GM19372 (cell line): ENCODE measurements around the gene NRIP2.

Source experiments
- ATAC-seq: cut with Tn5 transposase; IDR thresholded peaks from one replicate; pipeline ENCODE4 v1.9.1; 2021; ENCODE audit warnings: mild to moderate bottlenecking, low read depth, moderate library complexity; ENCODE audit not compliant: unreplicated experiment

NRIP2 gene

DNA sequence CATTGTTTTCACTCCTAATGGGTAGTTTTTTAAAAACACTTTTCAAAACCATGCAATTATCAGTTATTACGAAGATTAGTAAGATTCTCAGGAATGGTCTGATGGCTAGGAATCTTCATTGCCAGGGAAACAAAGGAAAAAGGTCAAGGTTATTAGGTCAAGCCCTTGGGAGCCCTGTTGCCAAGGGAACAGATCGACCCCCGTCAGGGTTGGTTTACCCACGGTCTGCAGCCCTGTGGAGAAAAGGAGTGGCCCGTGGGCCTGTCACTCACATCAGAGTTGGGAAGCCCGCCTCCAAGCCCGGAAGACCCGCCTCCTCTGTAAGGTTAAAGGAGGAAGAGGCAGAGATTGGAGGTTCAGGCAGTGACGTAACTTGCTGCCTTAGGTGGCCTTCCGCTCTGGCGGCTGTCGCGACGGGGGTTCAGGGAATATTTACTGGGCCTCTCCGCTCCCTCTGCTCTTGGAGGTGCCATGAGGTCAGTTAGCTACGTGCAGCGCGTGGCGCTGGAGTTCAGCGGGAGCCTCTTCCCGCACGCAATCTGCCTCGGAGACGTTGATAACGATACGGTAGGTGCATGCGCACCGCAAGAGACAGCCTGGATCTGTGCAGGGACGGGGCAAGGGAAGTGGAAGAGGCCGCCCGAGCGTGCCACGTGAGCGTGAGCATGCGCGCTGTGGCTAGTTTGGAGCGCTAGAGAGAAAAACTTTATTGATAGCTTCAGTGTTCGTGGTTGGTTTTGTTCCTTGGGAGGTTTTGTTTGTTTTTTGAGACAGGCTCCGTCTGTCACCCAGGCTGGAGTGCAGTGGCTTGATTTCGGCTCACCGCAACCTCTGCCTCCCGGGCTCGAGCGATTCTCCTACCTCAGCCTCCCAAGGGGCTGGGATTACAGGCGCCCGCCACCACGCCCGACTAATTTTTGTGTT is 22.3 kb downstream of the NRIP2 start, which contains the start of gene ITFG2:
ITFG2 (plus strand) TSS at position 379 of the 924 bp plus-strand sequence; CDS start at position 472, 93 bp downstream.
- ATAC-seq = peak; percentile 88

DNA sequence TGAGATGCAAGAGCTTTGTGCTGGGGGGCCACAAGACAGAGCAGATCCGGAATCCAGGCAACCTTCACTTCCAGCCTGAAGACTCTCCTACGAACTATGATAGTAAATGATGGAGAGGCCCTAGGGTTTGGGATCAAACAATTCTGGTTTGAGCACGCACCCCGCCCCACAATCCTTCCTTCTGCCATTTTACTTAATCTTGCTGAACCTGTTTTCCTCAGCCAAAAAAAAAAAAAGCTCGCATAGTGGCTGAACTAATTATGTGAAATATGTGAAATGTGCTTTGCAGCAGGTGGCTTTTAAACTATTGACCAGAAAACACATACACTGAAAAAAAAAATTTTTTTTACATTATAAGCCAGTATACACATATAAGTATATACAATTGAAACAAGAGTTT is 23.0 kb downstream of the NRIP2 start:
- ATAC-seq = no peak

DNA sequence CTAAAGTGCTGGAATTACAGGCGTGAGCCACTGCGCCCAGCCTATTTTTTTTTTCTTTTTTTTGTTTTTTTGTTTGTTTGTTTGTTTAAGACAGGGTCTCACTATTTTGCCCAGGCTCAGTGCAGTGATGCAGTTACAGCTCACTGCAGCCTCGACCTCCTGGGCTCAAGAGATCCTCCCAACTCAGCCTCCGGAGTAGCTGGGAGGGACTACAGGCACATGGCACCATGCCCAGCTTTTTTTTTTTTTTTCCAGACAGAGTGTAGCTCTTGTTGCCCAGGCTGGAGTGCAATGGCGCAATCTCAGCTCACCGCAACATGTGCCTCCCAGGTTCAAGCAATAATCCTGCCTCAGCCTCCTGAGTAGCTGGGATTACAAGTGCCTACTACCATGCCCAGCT is 28.1 kb downstream of the NRIP2 start:
- no peak for ATAC-seq

DNA sequence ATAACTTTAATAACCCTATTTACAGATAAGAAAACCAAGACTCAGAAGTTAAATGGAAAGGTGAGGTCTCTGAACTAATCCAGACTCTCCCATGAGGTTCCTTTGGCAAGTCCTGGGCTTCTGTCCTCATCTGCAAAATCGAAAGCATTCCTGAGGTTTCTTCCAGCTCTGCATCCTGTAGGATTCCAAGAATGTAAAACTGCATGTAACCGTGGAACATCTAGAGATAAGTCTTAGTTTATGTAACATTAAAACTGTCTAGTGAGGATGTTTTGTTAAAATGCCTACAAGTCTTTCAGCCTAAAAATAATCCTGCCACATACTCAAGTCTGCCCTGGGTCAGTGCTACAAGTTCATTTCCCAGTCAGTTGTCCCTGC is 29.7 kb downstream of the NRIP2 start:
- ATAC-seq = no peak

DNA sequence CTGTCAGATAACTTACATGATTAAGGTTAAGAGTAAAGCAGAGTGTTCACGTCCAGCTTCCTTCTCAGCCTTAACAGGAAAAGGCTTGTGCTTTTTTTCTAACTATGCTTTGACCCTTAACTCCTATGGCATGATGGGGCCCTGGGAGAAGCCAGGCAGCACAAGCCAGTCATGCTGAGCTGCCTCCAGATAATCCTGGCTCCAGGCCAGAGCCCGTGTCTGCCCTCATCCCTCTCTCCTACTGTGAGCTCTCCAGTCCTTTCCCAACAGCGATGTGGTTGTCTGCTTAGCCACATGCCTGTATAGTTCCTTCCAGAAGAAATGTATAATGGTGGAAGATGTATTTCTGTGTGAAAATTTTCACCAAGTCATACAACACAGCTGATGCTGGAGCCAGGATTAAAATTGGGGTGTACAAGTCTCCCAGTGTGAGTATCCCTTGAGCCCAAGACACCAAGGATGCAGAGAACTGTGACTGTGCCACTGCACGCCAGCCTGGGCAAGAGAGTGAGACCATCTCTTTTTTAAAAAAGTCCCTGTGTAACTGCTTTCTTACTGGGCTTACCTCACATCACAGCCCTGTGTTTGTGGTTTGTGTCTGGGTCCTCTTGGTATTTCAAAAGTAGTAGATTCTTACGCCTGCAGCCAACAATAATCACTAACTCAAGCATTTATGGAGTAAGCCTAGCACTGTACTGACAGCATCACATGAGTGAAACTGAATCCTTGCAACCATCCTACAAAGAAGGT is 30.3 kb downstream of the NRIP2 start:
- ATAC-seq = no peak

DNA sequence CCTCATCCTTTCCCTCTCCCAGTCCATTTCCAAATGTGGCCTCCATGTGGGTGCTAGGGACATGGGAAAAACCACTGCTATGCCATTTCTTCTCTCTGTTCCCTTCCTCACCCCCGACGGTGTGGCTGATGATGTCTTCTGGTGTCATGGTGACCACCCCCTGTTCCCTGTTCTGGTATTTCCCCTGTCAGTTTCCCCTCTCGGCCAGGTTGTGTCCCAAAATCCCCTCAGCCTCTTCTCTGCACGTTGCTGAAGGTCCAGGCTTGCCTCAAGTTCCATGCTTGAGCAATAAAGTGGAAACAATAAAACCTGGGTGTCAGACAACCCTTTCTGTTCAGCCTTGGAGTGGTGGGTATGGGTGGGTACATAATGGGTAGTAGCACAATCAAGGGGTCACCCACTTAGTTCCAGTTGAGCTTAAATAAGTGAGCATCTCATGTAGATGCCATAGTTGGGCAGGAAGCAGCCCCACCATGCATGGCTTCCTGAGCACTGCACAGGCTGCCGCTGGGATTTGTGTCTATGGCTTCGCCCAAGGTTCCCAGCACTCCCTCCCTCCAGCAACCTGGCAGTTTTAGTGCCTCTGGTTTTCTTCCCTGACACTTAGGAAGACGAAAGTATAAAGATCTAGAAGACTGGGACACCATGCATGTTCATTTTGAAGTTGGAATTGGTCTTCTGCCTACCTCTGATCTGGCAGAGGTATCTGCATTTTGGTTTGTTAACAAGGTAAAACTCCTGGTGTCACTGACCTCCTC is 31.0 kb downstream of the NRIP2 start:
- no peak for ATAC-seq

DNA sequence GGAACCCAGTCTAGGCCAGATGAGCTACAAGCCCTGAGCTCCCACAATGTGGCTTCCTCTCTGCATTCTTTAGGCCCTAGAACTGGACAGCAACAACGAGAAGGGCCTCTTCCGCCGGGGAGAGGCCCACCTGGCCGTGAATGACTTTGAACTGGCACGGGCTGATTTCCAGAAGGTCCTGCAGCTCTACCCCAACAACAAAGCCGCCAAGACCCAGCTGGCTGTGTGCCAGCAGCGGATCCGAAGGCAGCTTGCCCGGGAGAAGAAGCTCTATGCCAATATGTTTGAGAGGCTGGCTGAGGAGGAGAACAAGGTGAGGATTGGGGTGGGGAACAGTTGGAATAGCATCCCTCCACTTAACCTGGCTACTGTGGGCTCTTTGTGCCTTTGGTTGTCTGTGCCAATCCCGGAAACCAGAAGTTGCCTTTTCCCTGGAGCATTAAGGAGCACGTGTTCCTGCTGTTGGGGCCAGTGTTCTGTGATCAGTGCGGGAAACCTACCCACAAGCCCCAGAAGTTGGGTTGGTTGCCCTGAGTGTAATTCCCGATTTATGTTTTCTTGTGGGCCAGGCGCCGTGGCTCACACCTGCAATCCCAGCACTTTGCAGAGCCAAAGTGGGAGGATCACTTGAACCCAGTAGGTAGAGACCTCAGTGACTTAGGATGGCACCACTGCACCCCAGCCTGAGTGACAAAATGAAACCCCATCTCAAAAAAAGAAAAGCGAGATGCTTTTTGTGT is 33.6 kb downstream of the NRIP2 start:
- no peak for ATAC-seq

DNA sequence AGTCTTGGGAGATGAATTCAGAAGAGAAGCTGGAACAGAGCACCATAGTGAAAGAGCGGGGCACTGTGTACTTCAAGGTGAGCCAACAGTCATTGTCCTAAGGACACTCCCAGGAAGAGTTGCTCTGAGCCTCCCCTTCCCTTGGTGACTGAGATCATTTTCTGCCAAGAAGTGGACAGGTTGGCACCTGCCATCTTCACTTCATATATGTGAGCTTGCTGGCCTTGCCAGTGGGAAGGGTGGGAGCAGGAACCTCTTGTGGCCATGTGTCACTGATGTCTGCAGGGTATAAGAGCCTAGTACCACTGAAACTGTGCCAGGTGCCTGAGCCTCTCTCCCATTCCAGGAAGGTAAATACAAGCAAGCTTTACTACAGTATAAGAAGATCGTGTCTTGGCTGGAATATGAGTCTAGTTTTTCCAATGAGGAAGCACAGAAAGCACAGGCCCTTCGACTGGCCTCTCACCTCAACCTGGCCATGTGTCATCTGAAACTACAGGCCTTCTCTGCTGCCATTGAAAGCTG is 34.7 kb downstream of the NRIP2 start:
- no peak for ATAC-seq

DNA sequence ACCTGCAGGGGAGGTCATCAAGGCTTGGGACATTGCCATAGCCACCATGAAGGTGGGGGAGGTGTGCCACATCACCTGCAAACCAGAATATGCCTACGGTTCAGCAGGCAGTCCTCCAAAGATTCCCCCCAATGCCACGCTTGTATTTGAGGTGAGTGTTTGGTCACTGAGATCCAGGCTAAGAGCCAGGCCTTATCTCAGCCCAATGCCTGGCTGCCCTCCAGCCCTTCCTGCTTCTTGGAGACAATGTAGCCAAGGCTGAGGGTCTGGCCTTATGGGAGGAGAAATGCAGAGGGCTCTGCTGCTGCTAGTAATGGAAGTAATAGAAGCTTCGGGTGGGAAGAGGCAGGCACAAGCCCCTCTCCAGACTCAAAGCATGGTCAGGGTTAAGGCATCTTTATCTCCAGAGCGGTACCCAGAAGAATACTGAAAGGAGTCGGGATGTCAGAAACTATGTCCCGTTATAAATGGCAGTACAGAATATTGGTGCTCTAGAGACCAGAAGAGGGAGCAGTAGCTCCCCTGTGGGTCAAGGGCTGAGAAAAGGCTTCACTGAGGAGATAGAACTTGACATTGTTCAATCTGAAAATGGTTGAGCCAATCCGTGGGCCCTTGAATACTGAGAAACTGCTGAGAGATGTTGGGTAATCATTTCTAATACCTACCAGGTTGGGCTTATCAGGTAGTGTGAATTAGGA is 37.0 kb downstream of the NRIP2 start:
- no peak for ATAC-seq

DNA sequence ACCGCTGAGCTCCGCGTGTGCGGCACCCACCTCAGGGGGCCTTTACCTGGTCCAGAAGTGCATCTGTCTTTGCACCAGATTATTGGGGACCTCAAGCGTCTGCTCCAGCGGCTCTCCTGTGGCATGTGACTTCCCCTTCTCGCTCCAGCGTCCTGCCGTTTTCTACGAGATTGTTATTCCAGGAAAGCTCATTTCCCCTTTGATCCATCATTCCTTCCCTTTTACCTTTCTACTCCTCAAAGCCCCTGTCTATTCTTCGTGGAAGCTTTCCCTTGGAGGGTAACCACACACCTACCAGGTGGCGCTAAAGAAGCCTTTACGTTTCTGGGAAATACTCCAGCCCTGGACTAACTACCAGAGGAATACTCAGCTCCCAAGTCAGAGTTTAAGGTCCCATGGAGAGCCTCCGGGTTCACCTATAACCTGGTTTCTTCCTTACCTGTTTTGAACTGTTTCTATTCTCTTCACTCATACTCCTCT is 38.6 kb downstream of the NRIP2 start:
- ATAC-seq = no peak

DNA sequence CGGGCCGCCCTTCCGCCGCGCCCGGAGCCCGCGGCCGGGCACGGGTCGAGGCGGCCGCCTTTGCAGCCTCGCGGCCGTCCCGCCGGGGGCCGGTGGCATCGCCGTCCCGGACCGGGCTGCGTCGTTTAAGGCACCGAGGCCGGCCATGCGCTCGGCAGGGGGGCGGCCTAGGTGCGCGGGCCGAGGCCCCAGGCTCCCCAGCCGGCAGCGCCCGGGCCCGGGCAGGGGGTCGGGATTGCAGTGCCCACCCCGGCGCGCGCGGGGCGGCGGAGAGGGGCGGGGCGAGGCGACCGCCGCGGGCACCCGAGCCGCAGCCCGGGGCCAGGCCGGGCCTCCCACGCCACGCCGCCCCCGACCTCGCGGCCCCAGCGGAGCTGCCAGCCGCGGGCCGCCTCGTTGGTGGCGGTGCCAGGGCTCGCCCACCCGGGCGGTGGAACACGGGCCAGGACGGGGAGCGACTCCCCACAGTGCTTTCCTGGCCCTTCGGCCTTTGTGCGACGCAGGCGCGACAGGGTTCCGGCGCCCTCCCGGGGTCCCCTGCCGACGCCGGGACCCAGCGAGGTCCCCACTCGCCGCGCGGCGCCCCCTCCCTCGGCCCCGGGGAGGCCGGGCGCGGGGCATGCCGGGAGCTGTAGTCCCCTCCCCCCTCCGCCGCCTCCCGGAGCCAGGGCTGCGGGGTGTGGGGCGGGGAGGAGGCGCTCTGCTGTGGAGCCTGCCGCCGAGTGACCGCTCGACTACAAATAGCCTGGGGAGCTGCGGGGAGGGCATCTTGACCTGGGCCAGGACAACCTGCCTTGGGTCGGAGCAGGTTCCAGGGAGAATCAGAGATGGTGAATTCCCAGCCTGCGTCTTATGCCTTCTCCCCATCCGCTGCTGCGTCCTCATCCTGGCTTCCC is 39.3 kb downstream of the NRIP2 start:
- ATAC-seq = peak; percentile 63

DNA sequence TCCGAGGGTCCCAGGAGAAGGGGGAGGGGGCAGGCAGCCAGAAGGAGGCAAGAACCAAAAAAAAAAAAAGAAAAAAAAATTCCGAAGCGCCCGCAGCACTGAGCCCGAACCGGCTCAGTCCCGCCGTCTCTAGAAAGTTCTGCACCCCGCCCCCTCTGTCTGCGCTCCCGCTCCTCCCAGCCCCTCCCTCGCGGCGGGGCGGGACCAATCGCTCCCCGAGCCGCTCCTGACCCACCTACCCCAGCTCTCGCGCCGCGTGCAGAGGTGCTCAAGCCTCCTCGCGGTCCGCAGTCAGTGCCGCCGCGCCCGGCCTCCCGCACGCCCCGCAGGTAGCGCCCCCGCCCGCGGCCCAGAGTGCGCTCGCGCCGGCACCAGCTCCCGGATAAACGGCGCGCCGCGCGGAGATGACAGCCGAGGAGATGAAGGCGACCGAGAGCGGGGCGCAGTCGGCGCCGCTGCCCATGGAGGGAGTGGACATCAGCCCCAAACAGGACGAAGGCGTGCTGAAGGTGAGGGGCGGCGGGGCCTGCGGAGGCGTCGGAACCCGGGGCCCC is 40.0 kb downstream of the NRIP2 start, which contains the start of gene FKBP4:
FKBP4 (plus strand) TSS at position 235 of the 554 bp plus-strand sequence; CDS start at position 405, 170 bp downstream.
- ATAC-seq = peak; percentile 77

DNA sequence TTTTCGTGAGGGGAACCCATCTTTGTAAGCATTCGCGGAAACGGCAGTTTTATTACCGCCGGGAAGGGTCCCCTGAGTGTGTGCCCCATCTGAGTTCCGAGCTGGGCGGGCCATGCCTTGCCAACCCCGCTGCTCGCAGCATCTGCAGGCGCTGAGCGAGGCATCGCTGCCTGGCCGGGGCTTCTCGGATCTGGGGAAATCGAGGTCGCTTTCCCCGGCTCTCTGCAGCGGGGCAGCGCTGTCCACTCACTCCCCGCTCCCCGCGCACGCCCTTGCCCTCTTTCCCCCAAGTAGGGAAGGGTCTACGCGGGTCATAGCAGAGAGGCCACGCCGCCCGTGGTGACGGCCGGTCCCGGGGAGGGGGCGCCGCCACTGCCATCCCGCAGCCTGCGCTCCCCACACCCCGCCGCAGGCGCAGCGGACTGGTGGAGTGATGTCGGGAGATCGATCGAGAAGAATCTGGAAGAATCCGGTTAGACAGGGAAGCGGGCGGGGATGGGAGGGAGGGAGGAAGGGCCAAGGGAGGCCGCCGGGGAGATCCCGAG is 40.6 kb downstream of the NRIP2 start:
- ATAC-seq = no peak

DNA sequence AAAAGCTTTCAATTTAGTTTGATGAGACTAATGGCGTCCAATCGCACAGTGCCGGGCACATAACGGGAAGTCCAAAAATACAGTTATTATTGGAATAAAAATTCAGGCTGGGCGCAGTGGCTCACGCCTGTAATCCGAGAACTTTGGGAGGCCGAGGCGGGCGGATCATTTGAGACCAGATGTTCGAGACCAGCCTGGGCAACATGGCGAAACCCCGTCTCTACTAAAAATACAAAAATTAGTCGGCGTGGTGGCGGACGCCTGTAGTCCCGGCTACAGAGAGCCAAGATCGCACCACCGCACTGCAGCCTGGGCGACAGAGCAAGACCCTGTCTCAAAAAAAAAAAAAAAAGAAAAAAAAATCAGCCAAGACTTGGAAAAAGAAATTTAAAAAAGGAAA is 41.3 kb downstream of the NRIP2 start:
- ATAC-seq = no peak

DNA sequence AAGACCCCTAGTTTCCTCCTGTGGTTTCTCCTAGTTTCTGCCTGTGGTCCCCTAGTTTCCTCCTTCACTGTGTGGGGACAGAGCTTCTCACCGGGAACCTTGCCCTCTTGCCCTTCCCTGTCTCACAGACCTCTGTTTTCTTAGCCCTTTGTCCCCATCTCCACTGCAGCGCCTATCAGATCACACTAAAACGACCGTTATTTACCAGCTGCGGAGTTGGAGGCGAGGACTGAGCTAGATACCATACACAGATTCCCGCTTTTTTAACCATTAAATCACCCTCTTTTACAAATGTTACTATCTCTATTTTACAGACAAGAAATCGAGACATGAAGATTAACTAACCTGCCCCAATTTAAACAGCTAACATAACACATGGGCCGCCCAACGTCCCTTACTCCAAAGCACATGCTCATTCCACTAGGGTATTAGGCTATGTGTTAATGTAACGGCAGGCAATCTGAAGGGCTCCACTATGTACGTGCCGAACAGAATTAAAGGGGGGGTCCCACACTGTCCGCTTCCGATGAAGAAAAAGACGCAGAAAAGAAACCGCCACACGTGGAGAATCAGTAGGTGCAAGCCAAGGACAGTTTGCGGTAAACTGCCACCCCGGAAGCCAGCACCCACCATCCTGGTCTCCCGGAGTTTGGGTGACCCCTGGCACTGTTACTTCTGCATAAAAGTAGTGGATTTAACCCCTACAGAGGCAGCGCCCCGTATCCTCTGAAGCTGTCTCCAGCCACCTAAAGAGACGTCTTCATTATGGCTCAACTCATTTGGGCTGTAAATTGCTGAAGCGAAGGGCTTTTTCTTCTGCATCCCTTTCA is 41.9 kb downstream of the NRIP2 start:
- no peak for ATAC-seq

DNA sequence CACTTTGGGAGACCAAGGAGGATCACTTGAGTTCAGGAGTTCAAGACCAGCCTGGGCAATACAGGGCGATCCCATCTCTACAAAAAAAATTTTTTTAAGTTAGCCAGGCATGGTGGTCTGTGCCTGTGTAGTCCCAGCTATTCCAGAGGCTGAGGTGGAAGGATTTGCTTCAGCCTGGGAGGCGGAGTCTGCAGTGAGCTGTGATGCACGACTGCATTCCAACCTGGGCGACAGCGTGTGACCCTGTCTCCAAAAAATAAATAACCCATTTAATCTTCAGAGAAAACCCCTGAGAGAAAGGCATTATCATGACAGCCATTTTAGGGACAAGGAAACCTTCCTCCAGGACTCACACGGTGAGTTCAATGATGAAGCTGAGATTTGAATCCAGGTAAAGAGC is 43.7 kb downstream of the NRIP2 start:
- ATAC-seq = no peak

DNA sequence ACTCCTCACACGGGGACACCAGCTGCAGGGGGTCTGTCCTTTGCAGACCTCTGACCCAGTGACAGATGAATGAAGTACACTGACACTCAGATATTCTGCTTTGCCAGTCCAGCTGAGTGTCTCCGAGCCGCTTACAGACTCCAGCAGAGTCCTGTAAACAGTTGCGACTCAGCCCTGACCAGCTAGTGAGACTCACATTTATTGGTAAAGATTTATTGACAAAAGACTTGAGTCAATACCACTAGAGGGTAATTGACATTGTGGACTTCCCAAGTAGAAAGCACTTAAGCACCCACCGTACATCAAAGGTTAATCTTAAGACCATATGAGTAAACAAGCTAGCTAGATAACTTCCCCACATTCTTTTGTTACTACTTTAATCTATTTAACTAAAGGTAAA is 49.8 kb downstream of the NRIP2 start:
- no peak for ATAC-seq
